CD4-positive, alpha-beta T cell treated with Interleukin-15 for 4 hours (primary cell): ENCODE data around the gene FHIT.
A peak's percentile ranks its signal among the peaks of the same experiment; 100 is the strongest.

Experiments used
- DNase-seq: peaks from one replicate; pipeline ENCODE4 v3.0.0-alpha.2; 2020; ENCODE audit warnings: low spot score

Gene FHIT

DNA sequence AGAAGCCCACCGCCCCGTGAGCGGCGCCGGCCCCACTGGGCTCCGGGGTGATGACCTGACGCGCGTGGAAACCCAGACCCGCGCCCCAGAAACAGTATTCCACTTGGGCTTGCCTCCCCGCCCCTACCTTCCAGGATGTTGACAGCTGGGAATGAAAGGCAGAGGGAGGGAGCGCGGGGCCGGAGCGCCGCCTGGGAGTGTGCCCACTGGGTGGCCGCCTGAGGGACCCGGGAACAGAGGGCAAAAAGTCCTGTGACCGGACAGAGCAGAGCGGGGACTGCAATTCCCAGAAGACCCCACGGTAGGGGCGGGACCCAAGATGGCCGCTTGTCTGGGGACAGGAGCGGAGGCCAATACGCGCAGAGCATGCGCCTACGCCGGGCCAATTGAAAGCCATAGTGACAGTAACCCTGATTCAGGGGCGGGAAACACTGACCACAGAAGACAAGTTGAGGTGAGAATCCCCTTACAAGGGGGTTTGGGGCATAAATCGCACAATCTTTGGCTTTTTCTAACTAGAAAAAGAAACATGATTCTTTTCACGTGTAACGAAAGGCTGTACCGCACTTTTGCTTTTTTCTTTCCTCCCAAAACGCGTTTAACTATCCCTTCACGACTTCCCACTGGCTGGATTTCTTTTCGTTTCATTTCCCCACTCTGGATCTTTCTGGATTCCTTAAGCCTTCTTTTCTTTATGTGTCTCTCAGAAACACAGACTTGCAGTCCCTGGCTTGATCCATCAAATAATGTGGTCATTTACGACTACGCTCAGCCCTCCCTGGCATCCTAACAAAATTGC, at the start of gene FHIT:
FHIT (minus strand) TSS at position 279 of the 799 bp plus-strand sequence.
- DNase-seq: peak; percentile 91

DNA sequence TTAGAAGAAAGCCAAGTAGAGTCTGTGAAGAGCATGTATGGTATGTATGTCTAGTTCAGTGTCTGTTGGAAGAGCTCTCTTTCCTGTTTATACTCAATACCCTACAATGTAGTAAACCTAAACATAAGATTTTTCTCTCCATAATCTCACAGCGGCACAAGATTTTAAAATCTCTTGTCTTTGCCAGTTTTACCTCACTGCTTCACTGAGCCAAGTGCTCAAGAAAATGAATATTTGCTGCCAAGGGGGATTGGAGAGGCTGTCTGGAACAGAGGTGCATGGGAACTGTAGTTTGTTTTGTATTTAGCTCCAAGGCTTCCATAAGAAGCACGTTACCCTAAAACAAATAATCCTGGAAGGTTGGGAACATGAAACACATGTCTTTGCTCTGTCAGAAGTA, 49.5 kb upstream of the FHIT start:
- no peak for DNase-seq

DNA sequence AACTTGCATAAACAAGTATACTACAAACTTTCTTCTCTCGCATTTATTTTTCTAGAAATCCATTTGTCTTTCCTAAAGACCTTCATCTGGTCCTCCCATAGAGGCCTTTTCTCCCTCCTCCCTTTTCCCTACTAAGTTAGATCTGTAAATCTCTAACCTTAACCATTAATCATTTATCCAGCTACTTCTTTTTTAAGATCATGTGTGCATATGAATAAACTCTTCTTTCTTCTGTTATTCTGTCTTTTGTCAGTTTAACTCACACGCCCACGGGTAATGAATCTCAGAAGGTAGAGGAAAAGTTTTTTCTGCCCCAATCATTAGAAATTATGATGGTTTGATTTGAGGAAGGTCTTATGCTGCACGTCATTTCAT, 48.7 kb upstream of the FHIT start:
- no peak for DNase-seq

DNA sequence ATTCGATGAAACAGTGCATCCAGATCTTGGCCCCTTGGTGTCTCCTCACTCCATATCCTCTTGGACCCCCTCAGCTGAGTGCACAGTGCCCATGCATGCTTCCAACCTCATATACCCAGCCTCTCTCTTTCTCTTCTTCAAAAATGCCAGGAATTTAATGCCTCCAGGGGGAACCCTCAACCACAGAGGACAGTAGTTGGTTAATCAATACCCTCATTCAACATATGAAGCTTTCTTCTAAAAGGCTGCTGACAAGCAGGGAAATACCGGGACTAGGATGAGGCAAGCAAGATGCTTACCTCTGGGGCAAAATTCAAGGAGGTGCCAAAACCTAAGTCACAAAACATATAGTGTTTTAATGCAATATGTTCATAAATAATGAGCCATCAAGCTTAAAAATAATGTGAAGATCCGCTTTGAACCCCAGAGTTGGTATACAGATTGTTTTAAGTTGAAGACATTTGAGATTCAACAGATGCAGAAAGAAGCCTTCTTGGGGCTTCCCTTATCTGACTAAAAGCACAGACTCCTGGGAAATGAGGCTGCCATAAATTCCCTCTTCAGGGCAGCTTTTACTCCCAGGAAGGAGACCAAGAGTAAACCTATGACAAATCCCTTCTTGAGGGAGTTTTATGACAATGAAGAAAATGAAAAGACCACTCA, 48.2 kb upstream of the FHIT start:
- DNase-seq: no peak

DNA sequence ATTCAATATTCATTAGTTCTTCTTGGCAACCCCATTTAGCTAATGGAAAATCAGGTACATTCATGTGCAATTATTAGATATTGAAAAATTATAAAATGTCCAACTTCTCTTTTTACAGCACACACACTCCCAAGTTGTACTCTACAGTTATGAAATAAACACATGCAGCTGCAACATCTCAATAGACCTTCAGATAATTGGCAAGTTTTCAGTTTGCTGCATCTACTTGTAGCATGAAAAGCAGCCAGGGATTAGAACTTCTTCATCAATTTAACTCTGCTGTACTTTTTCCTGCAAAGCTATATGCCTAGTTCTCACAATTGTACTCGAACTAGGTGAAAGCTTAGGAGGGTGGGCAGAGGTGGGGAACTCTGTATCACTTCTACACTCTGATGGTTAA, 46.6 kb upstream of the FHIT start:
- no peak for DNase-seq

DNA sequence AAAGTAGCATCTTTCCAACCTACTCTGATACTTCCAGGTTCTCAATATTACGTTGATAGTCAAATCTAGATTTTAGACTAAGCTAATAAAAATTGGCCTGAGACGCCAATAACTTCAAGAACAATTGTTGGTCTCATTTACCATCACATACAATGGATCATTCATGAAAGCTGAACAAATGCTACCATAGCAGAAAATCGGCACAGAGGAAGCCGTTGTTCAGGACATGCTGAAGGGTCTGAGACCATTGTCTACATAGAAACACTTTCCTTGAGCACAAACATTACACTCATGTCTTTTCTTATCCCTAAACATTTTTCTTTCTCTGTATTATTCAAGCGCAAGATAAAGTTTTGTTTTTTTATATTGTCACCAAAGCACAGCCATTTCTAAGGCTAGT, 37.2 kb upstream of the FHIT start:
- DNase-seq: no peak

DNA sequence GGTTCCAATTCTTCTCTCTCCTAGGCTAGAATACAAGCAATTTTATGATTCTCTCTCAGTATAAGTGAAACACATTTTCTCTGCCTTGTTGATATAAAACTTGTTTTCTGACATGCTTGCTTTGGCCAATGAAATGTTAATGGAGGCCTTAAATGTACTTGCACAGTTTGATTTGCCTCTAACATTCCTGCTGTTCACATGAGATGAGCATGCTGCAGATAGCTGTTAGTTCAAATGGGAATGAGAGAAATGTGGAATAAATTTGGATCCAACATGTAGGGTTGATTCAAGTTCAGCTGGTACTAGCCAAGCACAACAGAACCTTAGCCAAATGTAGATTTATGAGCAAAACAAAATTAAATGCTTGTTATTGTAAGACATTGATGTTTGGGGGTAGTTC, 32.6 kb upstream of the FHIT start:
- no peak for DNase-seq

DNA sequence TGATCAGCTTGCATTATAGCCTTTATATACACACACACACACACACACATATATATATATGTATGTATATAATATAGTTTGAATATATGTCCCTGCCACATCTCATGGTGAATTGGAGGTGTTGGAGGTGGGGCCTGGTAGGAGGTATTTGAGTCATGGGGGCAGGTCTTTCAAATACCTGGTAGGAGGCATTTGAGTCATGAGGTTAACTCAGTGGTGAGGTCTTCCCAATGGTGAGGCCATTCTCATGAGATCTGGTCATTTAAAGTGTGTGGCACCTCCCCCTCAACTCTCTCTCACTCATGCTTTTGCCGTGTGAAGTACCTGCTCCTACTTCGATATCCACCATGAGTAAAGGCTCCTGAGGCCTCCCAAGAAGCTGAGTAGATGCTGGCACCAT, 27.5 kb upstream of the FHIT start:
- no peak for DNase-seq

DNA sequence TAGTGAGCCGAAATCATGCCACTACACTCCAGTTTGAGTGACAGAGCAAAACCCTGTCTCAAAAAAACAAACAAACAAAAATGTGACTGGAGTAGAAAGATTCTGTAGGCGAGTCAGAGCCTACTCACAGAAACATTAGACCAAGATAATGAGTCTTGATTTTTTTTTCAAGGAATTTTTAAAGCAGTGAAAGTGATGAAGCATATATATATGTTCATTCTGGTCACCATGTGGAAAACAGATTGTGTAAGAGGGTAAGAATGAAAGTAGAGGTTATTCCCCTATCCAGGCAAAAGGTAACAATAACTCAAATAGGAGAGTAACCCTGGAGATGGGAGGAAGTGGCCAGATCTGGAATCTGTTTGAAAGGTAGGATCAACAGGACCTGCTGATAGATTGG, 26.2 kb upstream of the FHIT start:
- DNase-seq: no peak

DNA sequence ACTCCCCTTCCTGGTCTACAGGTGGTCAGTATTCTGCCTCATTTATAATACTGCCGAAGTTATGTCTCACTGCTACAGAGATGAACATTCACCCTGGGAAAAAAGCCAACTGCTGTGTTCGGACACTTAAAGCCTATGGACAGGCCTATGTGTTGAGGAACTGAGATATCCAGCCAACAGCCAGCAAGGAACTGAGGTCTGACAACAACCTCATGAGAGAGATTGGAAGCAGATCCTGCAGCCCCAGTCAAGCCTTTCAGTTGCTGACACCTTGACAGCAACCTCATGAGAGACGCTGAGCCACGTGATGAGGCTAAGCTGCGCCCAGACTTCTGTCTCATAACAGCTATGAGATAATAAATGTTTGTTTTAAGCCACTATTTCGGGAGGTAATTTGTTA, 18.2 kb upstream of the FHIT start:
- no peak for DNase-seq

DNA sequence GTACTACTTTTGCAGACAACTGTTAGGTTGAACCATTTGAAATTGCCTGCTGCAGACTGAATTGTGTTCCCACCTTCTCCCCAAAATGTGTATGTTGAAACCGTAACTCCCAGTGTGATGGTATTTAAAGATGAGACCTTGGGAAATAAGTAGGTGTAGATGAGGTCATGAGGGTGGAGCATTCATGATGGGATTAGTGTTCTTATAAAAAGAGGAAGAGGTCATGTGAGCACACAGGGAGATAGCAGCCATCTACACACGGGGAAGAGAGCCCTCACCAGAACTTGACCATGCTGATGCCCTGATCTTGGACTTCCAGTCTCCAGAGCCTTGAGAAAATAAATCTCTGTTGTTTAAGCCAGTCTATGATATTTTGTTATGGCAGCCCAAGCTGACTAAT, 17.4 kb upstream of the FHIT start:
- no peak for DNase-seq

DNA sequence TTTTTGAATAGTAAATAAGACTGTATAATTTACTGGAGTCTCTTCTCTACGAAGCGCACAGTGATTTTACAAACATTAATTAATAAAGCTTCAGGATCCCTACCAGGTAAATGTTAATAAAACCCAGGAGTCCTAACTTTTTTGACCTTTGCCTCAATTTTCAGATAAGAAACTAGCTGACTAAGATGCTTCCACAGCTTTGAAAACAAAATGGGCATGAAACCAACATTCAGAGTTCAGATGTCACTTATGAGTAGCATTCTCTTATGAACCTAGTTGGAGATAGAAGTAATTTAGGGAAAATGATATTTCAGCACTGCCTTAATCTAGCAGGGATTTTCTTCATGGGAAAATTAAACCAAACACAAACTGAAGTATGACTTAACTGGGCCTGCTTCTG, 13.0 kb upstream of the FHIT start:
- no peak for DNase-seq

DNA sequence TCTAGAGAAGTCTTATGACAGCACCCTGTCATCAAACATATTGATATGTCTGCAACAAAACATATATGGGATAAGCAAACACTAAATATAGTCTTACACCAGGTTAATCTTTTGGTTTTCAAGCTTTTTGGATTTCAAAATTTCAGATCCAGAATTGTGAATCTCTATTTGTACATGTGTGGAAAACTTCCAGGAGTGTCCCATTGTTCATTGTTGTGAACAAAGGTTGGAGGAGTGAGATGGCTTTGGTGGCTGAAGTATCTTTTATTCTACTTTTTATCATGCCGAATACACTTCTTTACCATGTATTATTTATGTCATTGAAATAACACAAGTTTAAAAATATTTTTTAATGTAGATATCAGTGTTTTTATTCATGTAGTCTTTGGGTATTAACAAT, 5.9 kb upstream of the FHIT start:
- DNase-seq: no peak

DNA sequence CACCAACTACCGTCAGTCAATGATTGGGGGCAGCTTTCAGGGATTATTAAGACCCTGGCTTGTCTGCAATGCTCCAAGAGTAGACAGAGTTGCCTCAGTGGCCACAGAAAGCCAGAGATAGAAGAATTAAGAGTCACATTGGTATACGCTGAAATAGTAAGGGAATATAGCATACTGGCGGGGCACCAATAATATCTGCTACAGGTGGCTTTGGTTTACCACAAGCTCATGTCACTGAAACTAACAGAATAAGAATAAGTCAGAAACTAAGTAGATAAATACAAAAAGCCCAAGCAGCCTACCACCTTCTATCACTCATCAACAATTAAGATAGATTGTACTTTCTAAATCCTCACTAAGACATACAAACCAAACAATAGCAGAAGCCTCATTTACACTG, 2.5 kb upstream of the FHIT start:
- DNase-seq: no peak

DNA sequence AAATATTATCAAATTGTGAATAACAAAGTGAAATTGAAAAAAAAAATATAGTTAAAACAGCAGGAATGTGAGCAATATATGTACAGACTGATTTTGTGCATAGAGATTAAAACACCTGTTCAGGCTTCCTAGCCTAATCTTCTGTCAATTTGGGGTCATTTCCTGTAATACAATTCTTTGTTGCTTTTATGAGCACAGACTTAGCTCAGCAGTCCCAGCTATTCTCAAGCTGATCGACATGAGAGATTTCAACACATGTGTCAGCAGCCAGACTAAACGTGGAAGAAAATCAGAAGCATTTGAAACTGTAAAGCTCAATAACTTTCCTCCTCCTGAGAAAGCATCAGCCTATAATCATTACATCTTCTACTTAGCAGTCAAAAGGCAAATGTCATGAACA, 1.6 kb upstream of the FHIT start:
- no peak for DNase-seq

DNA sequence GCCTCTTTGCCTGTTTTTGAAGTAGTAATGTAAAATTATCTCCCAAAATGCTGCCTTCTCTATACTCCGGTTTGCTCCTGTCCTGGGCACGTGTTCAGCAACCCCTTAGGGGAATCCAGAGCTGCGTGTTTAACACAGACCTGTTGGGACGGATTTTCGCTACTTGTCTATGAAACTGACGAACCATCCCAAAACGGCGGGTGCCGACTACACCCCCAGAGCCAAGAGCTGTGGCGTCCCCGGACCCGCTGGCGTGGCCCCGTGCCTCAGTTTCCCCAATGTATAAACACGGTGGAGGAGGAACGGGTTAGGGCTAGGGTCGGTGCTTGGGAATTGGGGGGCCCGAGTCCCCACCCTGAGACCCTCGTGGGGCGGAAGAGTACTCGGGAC, 473 bp downstream of the FHIT start:
- DNase-seq: no peak

DNA sequence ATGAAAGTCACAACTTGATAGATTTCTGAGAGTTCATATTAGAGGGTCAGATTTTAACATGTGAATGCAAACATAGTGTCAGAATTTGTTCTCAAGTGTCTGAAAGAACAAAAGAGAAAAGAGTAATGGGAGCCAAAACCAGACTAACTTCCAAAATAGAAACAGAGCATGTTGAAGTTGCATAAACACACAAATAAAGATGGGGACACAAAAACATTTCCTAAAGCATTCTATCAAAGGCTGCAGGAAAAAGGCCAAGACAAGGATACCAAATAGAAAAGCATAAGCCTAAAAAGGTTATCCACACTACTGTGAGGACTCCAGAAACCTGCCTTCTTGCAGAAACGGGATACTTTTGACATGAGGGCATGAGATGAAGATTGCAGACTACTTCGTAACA, 2.8 kb downstream of the FHIT start:
- DNase-seq: no peak

DNA sequence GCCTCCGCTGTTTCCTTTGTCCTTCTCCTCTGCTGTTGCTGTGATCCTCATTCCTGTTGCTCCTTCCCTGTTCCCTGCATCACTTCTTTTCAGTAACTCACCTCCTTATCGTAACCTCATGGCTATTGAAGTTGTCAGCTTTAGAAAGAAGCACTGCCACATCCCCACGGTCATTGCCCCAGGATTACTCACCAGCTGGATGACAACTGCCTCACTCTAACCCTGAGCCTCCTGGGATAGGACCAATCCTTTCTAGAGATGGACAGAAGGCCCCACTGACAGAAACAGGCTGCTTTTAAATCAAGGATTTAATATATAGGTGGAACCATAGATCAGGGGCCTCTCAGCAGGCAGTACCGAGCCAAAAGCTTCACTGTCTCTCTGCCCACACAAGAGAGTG, 4.1 kb downstream of the FHIT start:
- no peak for DNase-seq

DNA sequence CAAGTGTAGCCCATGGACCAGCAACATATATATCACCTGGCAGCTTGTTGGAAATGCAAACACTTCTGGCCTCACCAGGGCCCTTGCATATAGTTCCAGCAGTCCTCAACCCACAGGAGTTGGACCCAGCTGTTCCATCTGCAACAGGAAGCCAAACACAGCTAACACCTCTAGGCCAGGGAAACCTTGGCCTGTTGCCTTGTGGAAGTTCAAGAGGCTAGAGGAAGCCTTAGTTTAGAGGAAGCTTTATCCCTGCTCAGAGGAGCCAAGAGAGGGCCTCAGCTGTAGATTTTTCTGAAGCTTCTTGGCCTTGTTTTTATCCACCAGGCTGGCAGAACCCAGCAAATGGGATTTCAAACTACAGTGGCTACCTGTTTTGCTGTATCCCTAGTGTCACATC, 11.4 kb downstream of the FHIT start:
- DNase-seq: no peak

DNA sequence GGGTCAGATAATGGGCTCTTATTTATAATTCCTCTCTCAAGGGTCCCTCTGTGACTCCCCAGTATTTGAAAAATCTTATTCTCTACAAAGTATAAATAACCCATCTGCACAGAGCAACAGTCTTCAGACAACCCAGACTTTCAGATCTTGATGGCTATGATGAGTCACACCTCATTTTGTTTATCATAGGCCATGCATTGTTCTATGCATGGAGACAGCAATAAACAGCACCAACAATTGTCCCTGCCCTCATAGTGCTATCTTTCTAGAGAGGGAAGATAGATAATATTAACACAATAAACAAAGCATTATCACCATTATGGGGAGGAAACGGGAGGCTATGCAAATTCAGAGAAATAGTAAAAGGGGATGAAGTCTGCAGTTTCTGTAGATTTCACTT, 13.4 kb downstream of the FHIT start:
- DNase-seq: no peak

DNA sequence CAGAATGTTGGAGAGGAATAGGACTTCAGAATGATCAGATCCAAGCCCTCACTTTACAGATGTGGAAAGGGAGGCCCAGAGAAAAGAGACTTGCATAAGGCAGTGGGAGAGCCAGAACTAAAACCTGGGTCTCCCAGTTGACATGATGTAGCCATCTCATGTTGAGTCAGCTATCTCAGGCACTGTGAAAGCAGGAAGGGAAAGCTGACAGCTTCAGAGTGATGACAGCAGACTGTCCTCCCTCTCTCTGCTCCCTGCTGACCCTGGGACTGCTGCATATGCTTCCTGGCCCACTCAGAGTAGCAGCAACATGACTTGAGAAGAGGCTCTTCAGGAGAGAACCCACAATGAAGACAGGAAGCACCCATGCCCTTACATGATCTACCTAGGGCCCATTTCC, 14.7 kb downstream of the FHIT start:
- DNase-seq: no peak

DNA sequence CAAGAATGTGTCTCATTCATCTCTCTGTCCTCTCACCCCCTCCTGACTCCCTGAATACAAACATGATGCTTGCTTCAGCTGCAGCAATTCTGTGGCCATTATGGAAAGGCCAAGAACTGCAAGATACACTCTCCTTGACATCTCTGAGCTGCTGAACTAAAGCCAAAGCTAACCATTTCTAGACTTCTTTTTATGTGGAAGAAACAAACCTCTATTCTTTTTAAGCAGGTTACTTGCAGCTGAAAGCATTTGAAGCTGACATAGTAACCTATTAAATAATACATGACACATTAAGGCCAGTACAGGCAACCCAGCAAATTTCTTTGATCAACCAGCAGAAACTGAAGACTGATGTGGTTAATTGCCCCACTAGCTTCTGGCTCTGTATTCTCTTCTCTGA, 17.5 kb downstream of the FHIT start:
- no peak for DNase-seq

DNA sequence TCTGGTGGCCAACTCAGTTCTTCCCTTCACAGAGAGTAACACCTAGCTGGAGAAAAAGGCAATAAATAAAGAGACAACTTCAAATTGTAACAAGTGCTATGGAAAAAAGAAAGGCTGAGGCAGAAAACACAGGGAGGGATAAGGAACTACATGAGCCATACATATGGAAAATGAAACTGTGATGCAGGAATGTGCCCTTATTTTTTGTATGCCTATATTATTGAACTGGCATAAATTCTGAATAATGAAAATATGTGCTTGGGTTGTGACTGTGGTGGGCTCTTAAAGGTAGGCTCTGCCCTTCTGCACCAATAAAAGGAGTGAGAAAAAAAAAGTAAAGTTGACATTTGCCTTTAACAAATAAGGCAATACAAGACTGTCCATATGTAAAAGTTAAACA, 19.6 kb downstream of the FHIT start:
- no peak for DNase-seq

DNA sequence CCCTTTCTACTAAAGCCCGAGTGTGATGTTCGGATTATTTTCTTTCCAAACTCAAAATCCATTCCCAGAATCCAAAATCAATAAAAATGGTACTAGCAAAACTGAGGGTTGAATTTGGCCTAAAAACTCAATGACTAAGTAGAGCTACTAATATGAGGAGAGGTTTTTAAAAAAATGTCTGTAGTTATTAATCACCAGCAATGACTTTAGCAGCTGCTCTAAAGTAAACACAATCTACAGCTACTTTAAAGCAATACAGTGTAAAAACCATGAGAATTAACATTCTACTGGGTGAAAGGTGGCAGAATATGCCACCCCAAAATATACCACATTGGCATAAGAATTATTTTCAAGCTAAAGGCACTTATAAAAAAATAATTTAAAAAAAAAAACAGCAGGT, 23.5 kb downstream of the FHIT start:
- DNase-seq: no peak
